HCT116 (cell line): ENCODE results near the gene RAP1A. TPM values are rescaled to one million over a fixed set of nuclear protein-coding genes. Genes with fewer than 3 reads are reported as not detected.

Experiments
- ATAC-seq: fragments of 200-7000 bp; cut with Tn5 transposase; 2 replicates; pipeline ENCODE4 v1.9.1; 2020; ENCODE audit warnings: mild to moderate bottlenecking, moderate library complexity
- BruUV-seq: library from RNA; stranded (reverse); fragments of 400-500 nt; replicated peaks from 2 replicates; lab custom pipeline; 2021; lab: Mats Ljungman, UMichigan
- CTCF ChIA-PET: fragments of 300-600 bp; sonication (Branson Sonifier 250); formaldehyde crosslinking; loops from one replicate; lab custom pipeline; 2021; ENCODE audit warnings: antibody characterized with exemption; lab: Charles Lee
- POLR2A ChIA-PET: fragments of 300-600, 350-600 bp; sonication (Branson Sonifier 250); formaldehyde crosslinking; loops from one replicate; lab custom pipeline; 2021; ENCODE audit warnings: antibody characterized with exemption; lab: Charles Lee
- RAD21 ChIA-PET, 2 experiments: fragments of 300-600 bp; sonication (Branson Sonifier 250); formaldehyde crosslinking; loops; one replicate each; lab custom pipeline; 2023; ENCODE audit warnings: low total read pairs in 2 of 2; ENCODE audit not compliant: uncharacterized antibody in 2 of 2, unreplicated experiment in 2 of 2, low non-redundant PET in 1 of 2; lab: Charles Lee
- DNase-seq: peaks from one replicate; pipeline ENCODE4 v3.0.0-alpha.2; 2010; ENCODE audit warnings: low read depth, low spot score
- H2AFZ ChIP-seq: fragments of 200-600 bp; shearing (Covaris generic), sonication (generic); 2 replicates; pipeline ENCODE4 v1.6.1; 2017; ENCODE audit warnings: low read depth, mixed run types, mixed read lengths, antibody characterized with exemption, low read length; ENCODE audit not compliant: poor library complexity, severe bottlenecking
- H3K27ac ChIP-seq: 2 replicates; pipeline ENCODE4 v1.5.1; 2012; ENCODE audit warnings: low read depth, low read length
- H3K27me3 ChIP-seq: fragments of 200-600 bp; sonication (generic); 2 replicates; pipeline ENCODE4 v1.6.1; 2016; ENCODE audit warnings: mixed run types, low read length, mixed read lengths; ENCODE audit not compliant: insufficient read depth
- H3K36me3 ChIP-seq, 2 experiments: fragments of 200-500 bp in 1 of 2; fragments of 200-600 bp in 1 of 2; sonication (Bioruptor generic) in 1 of 2; sonication (generic) in 1 of 2; 2 replicates each; pipeline versions ENCODE4 v1.5.1 to v1.6.1; 2014 to 2016; ENCODE audit warnings: low read length in 2 of 2, inconsistent platforms in 1 of 2, mixed read lengths in 1 of 2, mixed run types in 1 of 2; ENCODE audit not compliant: insufficient read depth in 2 of 2, control insufficient read depth in 1 of 2
- H3K4me1 ChIP-seq, 2 experiments: fragments of 200-600 bp in 1 of 2; sonication (generic) in 1 of 2; 2 replicates each; pipeline versions ENCODE4 v1.5.1 to v1.6.1; 2012 to 2017; ENCODE audit warnings: low read length in 2 of 2, inconsistent platforms in 1 of 2, mild to moderate bottlenecking in 1 of 2, mixed read lengths in 1 of 2, mixed run types in 1 of 2, moderate library complexity in 1 of 2; ENCODE audit not compliant: insufficient read depth in 2 of 2, control insufficient read depth in 1 of 2
- H3K4me2 ChIP-seq: fragments of 200-600 bp; sonication (generic); 2 replicates; pipeline ENCODE4 v1.6.1; 2017; ENCODE audit warnings: mixed run types, low read length, mixed read lengths
- H3K4me3 ChIP-seq, 2 experiments: fragments of 200-600 bp in 1 of 2; sonication (generic) in 1 of 2; replicated peaks in 1 of 2; 2 replicates each; pipeline ENCODE4 v1.5.1; 2011 to 2016; ENCODE audit warnings: low read length in 2 of 2, control low read depth in 1 of 2, low read depth in 1 of 2, mild to moderate bottlenecking in 1 of 2, mixed read lengths in 1 of 2, mixed run types in 1 of 2
- H3K79me2 ChIP-seq: fragments of 200-600 bp; sonication (generic); 2 replicates; pipeline ENCODE4 v1.6.1; 2017; ENCODE audit warnings: mild to moderate bottlenecking, mixed run types, low read length, moderate library complexity, mixed read lengths; ENCODE audit not compliant: insufficient read depth
- H3K9ac ChIP-seq: fragments of 200-600 bp; sonication (generic); 2 replicates; pipeline ENCODE4 v1.6.1; 2016; ENCODE audit warnings: low read length, mixed read lengths
- H3K9me2 ChIP-seq: fragments of 200-600 bp; sonication (generic), shearing (Covaris generic); 2 replicates; pipeline ENCODE4 v1.6.1; 2017; ENCODE audit warnings: mixed run types, mild to moderate bottlenecking, moderate library complexity; ENCODE audit not compliant: insufficient read depth
- H3K9me3 ChIP-seq, 2 experiments: fragments of 200-500 bp in 1 of 2; fragments of 200-600 bp in 1 of 2; sonication (Bioruptor generic) in 1 of 2; sonication (generic) in 1 of 2; 2 replicates each; pipeline ENCODE4 v1.6.1; 2014 to 2017; ENCODE audit warnings: low read length in 2 of 2, mixed read lengths in 2 of 2, inconsistent platforms in 1 of 2, low read depth in 1 of 2, mild to moderate bottlenecking in 1 of 2, mixed run types in 1 of 2, moderate library complexity in 1 of 2; ENCODE audit not compliant: control insufficient read depth in 1 of 2, insufficient read depth in 1 of 2
- H4K20me1 ChIP-seq: fragments of 200-600 bp; sonication (generic), shearing (Covaris generic); 2 replicates; pipeline ENCODE4 v1.6.1; 2017; ENCODE audit warnings: mixed run types, mild to moderate bottlenecking, moderate library complexity; ENCODE audit not compliant: insufficient read depth
- CBX3 ChIP-seq: IDR thresholded peaks from 2 replicates; pipeline ENCODE4 v1.6.1; 2012; ENCODE audit warnings: low read depth
- CEBPB ChIP-seq: IDR thresholded peaks from 2 replicates; pipeline ENCODE4 v1.6.1; 2012; ENCODE audit warnings: low read depth
- CTCF ChIP-seq, 3 experiments: fragments of 200-600 bp in 1 of 3; sonication (generic) in 1 of 3; IDR thresholded peaks in 2 of 3; conservative IDR thresholded peaks in 1 of 3; 2 replicates each; pipeline ENCODE4 v1.5.1; 2012 to 2017; ENCODE audit warnings: low read depth in 2 of 3, low read length in 2 of 3, antibody characterized with exemption in 1 of 3, borderline replicate concordance in 1 of 3, control low read depth in 1 of 3, mild to moderate bottlenecking in 1 of 3, mixed read lengths in 1 of 3, mixed run types in 1 of 3, moderate library complexity in 1 of 3; ENCODE audit not compliant: insufficient read depth in 1 of 3
- ELF1 ChIP-seq: IDR thresholded peaks from 2 replicates; pipeline ENCODE4 v1.6.1; 2012; ENCODE audit warnings: low read depth, borderline replicate concordance
- RAD21 ChIP-seq: IDR thresholded peaks from 2 replicates; pipeline ENCODE4 v1.6.1; 2012; ENCODE audit warnings: low read depth, mild to moderate bottlenecking
- SIN3A ChIP-seq: IDR thresholded peaks from 2 replicates; pipeline ENCODE4 v1.6.1; 2012; ENCODE audit warnings: low read depth
- TCF7L2 ChIP-seq: IDR thresholded peaks from 2 replicates; pipeline ENCODE4 v1.7.0; 2011; ENCODE audit warnings: borderline replicate concordance, inconsistent platforms; ENCODE audit not compliant: insufficient read depth, insufficient read length; ENCODE audit errors: extremely low read depth
- ZBTB33 ChIP-seq: IDR thresholded peaks from 2 replicates; pipeline ENCODE4 v1.6.1; 2011; ENCODE audit warnings: mild to moderate bottlenecking, low read length, moderate library complexity; ENCODE audit not compliant: insufficient replicate concordance; ENCODE audit errors: extremely low read depth
- ZNF274 ChIP-seq: fragments of 200-500 bp; sonication (Bioruptor generic); IDR thresholded peaks from 2 replicates; pipeline ENCODE4 v1.6.1; 2014; ENCODE audit warnings: mild to moderate bottlenecking, low read depth, low read length, inconsistent platforms
- intact Hi-C: fragments of 100-400 bp; cut with micrococcal nuclease; formaldehyde crosslinking; loops from 2 replicates; pipeline ENCODE4 v1.10.0; 2022
- total RNA-seq: library from RNA; stranded (reverse); gene quantifications from one replicate; pipeline ENCODE4 v1.2.1, GENCODE V29; 2021; ENCODE audit not compliant: unreplicated experiment

The RAP1A gene
- total RNA-seq, 1 experiment from 2014 or later, result 46.2 TPM

GRCh38 chr1:111593403-111594305 lies 25.9 kb upstream of the RAP1A start (continued):
- TF ChIP-seq ZNF274, result no peak
- no peak for TF ChIP-seq ELF1

GRCh38 chr1:111594306-111594693 lies 25.3 kb upstream of the RAP1A start:
- H4K20me1 ChIP-seq, result no peaks in the 10 kb centered on the region
- H3K4me1 ChIP-seq, result peaks cover 20 to 24% of the 10 kb centered on the region in 2 experiments
- ChIA-PET POLR2A (no interaction called here), RAD21 (no interaction called here), CTCF (interaction anchor here (1.4 kb wide), 1 partner anchor 86 kb away, joined by 5 read pairs; no protein-coding TSS in a partner anchor)
- no TSS peak for BruUV-seq
- ATAC-seq (no peak), DNase-seq (no peak)
- H2AFZ ChIP-seq, result no peak overlapping the region
- H3K9me2 ChIP-seq, result no peaks in the 10 kb centered on the region
- no peak overlapping the region for H3K9ac ChIP-seq
- no peak for TF ChIP-seq TCF7L2
- no peak for TF ChIP-seq ZBTB33
- no peak for TF ChIP-seq CEBPB
- no peak for TF ChIP-seq SIN3A
- no peak for TF ChIP-seq CTCF (IDR thresholded peaks at IDR 0.05 in 2 of 3, conservative IDR thresholded peaks at IDR 0.05 in 1 of 3; ENCODE audit: borderline replicate concordance in 1 of 3, insufficient read depth in 1 of 3, low read depth in 2 of 3, low read length in 2 of 3)
- no peak for TF ChIP-seq CBX3
- no peak for TF ChIP-seq RAD21
- TF ChIP-seq ELF1, result no peak
- intact Hi-C loops, result no loop called here
- no peaks in the 10 kb centered on the region for H3K79me2 ChIP-seq
- H3K27me3 ChIP-seq, result no peaks in the 10 kb centered on the region
- no peaks in the 10 kb centered on the region for H3K9me3 ChIP-seq
- H3K4me2 ChIP-seq, result no peak overlapping the region
- no peak overlapping the region for H3K4me3 ChIP-seq
- no peak overlapping the region for H3K27ac ChIP-seq
- H3K36me3 ChIP-seq, result no peaks in the 10 kb centered on the region
